HCT116 (cell line): ENCODE measurements around the gene CREBBP.

ENCODE experiments used
- EZH2 ChIP-seq: fragments of 200-600 bp; sonication (generic); IDR thresholded peaks from 2 replicates; pipeline ENCODE4 v1.6.1; 2017; ENCODE audit warnings: antibody characterized with exemption, mixed run types
- EZH2phosphoT487 ChIP-seq: fragments of 200-600 bp; IDR thresholded peaks from 2 replicates; pipeline ENCODE4 v1.6.1; 2018; ENCODE audit warnings: antibody characterized with exemption, borderline replicate concordance
- JUND ChIP-seq: IDR thresholded peaks from 2 replicates; pipeline ENCODE4 v1.6.1; 2012
- POLR2A ChIP-seq: IDR thresholded peaks from 2 replicates; pipeline ENCODE4 v1.7.0; 2011; ENCODE audit warnings: borderline replicate concordance; ENCODE audit not compliant: insufficient read depth, insufficient read length; ENCODE audit errors: extremely low read depth
- POLR2AphosphoS5 ChIP-seq: IDR thresholded peaks from 2 replicates; pipeline ENCODE4 v1.6.1; 2011; ENCODE audit warnings: mild to moderate bottlenecking, low read depth, low read length, moderate library complexity
- YY1 ChIP-seq: IDR thresholded peaks from 2 replicates; pipeline ENCODE4 v1.6.1; 2011; ENCODE audit warnings: low read length, low read depth, moderate library complexity, mild to moderate bottlenecking; ENCODE audit not compliant: insufficient replicate concordance; ENCODE audit errors: extremely low read depth
- ZFX ChIP-seq: fragments of 450-650 bp; IDR thresholded peaks from 2 replicates; pipeline ENCODE4 v1.6.1; 2017
- TF ChIP-seq, protein P1 (sequence below), 3 experiments: fragments of 200-600 bp in 1 of 3; sonication (generic) in 1 of 3; IDR thresholded peaks in 2 of 3; conservative IDR thresholded peaks in 1 of 3; 2 replicates each; pipeline ENCODE4 v1.5.1; 2012 to 2017; ENCODE audit warnings: low read depth in 2 of 3, low read length in 2 of 3, antibody characterized with exemption in 1 of 3, borderline replicate concordance in 1 of 3, control low read depth in 1 of 3, mild to moderate bottlenecking in 1 of 3, mixed read lengths in 1 of 3, mixed run types in 1 of 3, moderate library complexity in 1 of 3; ENCODE audit not compliant: insufficient read depth in 1 of 3
- TF ChIP-seq, protein P2 (sequence below): IDR thresholded peaks from 2 replicates; pipeline ENCODE4 v1.6.1; 2011; ENCODE audit warnings: mild to moderate bottlenecking, low read length, moderate library complexity; ENCODE audit not compliant: insufficient replicate concordance; ENCODE audit errors: extremely low read depth

DNA sequence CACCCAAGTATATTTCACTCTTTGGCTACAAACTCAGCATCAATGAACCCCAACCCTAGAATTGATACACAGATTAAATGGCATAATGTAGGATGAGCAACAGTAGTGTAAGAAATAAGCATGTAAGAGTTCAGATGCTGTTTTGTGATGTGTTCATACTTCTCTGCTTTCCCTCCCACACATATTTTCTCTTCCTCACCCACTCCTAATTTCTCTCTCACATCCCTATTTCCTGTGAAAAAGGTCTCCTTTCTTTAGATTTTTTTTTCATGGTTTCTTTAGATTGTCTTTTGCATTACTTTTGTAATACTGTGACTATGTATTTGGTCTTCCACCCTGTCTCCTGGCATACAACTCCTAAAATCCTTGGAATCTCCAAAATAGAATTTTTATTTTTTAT lies 21.7 kb downstream of the CREBBP start:
- TF ChIP-seq POLR2AphosphoS5 = no peak
- TF ChIP-seq, protein P1, sequence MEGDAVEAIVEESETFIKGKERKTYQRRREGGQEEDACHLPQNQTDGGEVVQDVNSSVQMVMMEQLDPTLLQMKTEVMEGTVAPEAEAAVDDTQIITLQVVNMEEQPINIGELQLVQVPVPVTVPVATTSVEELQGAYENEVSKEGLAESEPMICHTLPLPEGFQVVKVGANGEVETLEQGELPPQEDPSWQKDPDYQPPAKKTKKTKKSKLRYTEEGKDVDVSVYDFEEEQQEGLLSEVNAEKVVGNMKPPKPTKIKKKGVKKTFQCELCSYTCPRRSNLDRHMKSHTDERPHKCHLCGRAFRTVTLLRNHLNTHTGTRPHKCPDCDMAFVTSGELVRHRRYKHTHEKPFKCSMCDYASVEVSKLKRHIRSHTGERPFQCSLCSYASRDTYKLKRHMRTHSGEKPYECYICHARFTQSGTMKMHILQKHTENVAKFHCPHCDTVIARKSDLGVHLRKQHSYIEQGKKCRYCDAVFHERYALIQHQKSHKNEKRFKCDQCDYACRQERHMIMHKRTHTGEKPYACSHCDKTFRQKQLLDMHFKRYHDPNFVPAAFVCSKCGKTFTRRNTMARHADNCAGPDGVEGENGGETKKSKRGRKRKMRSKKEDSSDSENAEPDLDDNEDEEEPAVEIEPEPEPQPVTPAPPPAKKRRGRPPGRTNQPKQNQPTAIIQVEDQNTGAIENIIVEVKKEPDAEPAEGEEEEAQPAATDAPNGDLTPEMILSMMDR (IDR thresholded peaks at IDR 0.05 in 2 of 3, conservative IDR thresholded peaks at IDR 0.05 in 1 of 3; ENCODE audit: borderline replicate concordance in 1 of 3, insufficient read depth in 1 of 3, low read depth in 2 of 3, low read length in 2 of 3) = no peak
- TF ChIP-seq YY1 = no peak
- TF ChIP-seq EZH2phosphoT487 = no peak
- no peak for TF ChIP-seq POLR2A
- TF ChIP-seq, protein P2, sequence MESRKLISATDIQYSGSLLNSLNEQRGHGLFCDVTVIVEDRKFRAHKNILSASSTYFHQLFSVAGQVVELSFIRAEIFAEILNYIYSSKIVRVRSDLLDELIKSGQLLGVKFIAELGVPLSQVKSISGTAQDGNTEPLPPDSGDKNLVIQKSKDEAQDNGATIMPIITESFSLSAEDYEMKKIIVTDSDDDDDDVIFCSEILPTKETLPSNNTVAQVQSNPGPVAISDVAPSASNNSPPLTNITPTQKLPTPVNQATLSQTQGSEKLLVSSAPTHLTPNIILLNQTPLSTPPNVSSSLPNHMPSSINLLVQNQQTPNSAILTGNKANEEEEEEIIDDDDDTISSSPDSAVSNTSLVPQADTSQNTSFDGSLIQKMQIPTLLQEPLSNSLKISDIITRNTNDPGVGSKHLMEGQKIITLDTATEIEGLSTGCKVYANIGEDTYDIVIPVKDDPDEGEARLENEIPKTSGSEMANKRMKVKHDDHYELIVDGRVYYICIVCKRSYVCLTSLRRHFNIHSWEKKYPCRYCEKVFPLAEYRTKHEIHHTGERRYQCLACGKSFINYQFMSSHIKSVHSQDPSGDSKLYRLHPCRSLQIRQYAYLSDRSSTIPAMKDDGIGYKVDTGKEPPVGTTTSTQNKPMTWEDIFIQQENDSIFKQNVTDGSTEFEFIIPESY = no peak
- no peak for TF ChIP-seq ZFX
- no peak for TF ChIP-seq JUND
- no peak for TF ChIP-seq EZH2
